Brain microvascular endothelial cell (primary cell): ENCODE results near the gene PHACTR3.

Source experiments
- DNase-seq: peaks from one replicate; pipeline ENCODE4 v3.0.0-alpha.2; 2020
- H3K27ac ChIP-seq: fragments of 250-450 bp; sonication (Bioruptor Pico); 2 replicates; pipeline ENCODE4 v1.5.1; 2020; ENCODE audit warnings: mild to moderate bottlenecking, moderate library complexity
- H3K27me3 ChIP-seq: fragments of 250-450 bp; sonication (Bioruptor Pico); replicated peaks from 2 replicates; pipeline ENCODE4 v1.5.1; 2020; ENCODE audit warnings: mild to moderate bottlenecking
- H3K36me3 ChIP-seq: fragments of 250-450 bp; sonication (Bioruptor Pico); replicated peaks from 2 replicates; pipeline ENCODE4 v1.5.1; 2020; ENCODE audit warnings: mild to moderate bottlenecking
- H3K4me3 ChIP-seq: 2 replicates; pipeline ENCODE4 v1.5.1; 2011; ENCODE audit warnings: low read depth, mild to moderate bottlenecking, control low read depth, low read length, moderate library complexity
- CTCF ChIP-seq: IDR thresholded peaks from 2 replicates; pipeline ENCODE4 v1.5.1; 2011; ENCODE audit warnings: low read depth, mild to moderate bottlenecking, moderate library complexity, low read length, control low read depth, inconsistent platforms; ENCODE audit errors: missing control alignments
- in situ Hi-C: cut with HindIII; loops from 2 replicates; pipeline ENCODE4 v1.10.0; 2017; ENCODE audit warnings: low sequenced_read_pairs, low pct_ligation_motif_present

The PHACTR3 gene

GRCh38 chr20:59709636-59710035 is 105.3 kb downstream of the PHACTR3 start:
- Histone ChIP-seq H3K36me3 (no peaks in the 10 kb centered on the region), H3K27ac (no peak overlapping the region), H3K4me3 (no peak overlapping the region), H3K27me3 (no peaks in the 10 kb centered on the region)
- no peak for TF ChIP-seq CTCF
- DNase-seq: no peak
- in situ Hi-C loops: no loop called here

GRCh38 chr20:59718071-59718470 is 113.7 kb downstream of the PHACTR3 start:
- Histone ChIP-seq H3K27me3 (no peaks in the 10 kb centered on the region), H3K4me3 (no peak overlapping the region), H3K36me3 (no peaks in the 10 kb centered on the region), H3K27ac (no peak overlapping the region)
- no peak for TF ChIP-seq CTCF
- no peak for DNase-seq
- in situ Hi-C loops: no loop called here

GRCh38 chr20:59718751-59719150 is 114.4 kb downstream of the PHACTR3 start:
- Histone ChIP-seq H3K27me3 (no peaks in the 10 kb centered on the region), H3K27ac (no peak overlapping the region), H3K4me3 (no peak overlapping the region), H3K36me3 (no peaks in the 10 kb centered on the region)
- no peak for DNase-seq
- in situ Hi-C loops: no loop called here
- no peak for TF ChIP-seq CTCF

- in situ Hi-C loops: no loop called here
- no peak for TF ChIP-seq CTCF
- H3K27me3 ChIP-seq: no peaks in the 10 kb centered on the region
- H3K36me3 ChIP-seq: no peaks in the 10 kb centered on the region
- DNase-seq: no peak
- H3K27ac ChIP-seq: no peak overlapping the region
- H3K4me3 ChIP-seq: no peak overlapping the region
These were observed 115.7 kb downstream of the PHACTR3 start for GRCh38 chr20:59720013-59720412.

- Histone ChIP-seq H3K27ac (no peak overlapping the region), H3K27me3 (no peaks in the 10 kb centered on the region), H3K4me3 (no peak overlapping the region), H3K36me3 (no peaks in the 10 kb centered on the region)
- no peak for DNase-seq
- in situ Hi-C loops: no loop called here
- no peak for TF ChIP-seq CTCF
These were observed 117.0 kb downstream of the PHACTR3 start for GRCh38 chr20:59721386-59721785.

- no peak for TF ChIP-seq CTCF
- Histone ChIP-seq H3K36me3 (no peaks in the 10 kb centered on the region), H3K4me3 (no peak overlapping the region), H3K27me3 (no peaks in the 10 kb centered on the region), H3K27ac (no peak overlapping the region)
- in situ Hi-C loops: no loop called here
- DNase-seq: no peak
These were observed 118.8 kb downstream of the PHACTR3 start for GRCh38 chr20:59723108-59723500.
